Measurements from ENCODE around the gene WDFY3. TPM values are rescaled to one million over a fixed set of nuclear protein-coding genes. Genes with fewer than 3 reads are reported as not detected.
A peak's percentile ranks its signal among the peaks of the same experiment; 100 is the strongest.
"Not testable (repeated sequence)": the region's sequence is repeated elsewhere in the genome, so short reads cannot be mapped to it uniquely, and the experiment has no call there.

The WDFY3 gene
- total and polyA plus RNA-seq, 2 experiments from 2014 or later, result 7.7 to 55.9 TPM

DNA sequence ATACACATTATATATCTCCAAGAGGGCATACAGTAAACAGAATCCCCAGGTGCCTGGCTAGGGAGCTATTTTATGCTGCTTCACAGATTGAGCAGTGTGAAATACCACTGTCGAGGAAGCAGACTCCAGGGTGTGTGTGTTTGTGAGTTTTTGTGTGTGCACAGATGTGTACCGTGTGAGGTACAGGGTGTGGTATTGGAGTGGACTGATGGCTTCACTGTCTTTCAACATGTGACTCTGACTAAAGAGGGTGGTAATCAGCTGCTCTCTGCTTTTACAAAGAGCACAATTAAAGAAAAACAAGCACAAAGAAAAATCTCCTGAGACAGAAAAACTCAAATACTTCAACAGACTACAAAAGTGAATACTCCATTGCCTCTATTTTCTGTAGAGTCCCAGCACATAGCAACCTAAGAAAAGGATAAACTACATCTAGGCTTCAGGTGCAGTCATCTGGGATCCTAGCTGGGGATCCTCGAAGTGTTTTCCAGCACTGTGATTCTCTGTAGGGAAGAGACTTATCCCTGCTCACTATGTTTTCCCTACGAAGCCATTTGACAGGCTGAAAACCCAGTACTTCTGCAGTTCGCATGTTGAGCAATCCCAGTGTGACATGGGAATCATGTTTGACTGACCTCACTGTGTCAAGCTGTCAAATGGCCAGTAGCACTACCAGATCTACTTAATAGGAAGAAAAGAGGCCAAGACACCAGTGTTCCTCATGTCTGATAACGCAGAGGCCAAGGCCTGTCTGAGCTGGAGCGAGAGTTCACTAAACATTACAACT is 283.2 kb downstream of the WDFY3 start:
- peak overlapping the region; percentile 76 for H3K27ac ChIP-seq
- no peaks in the 10 kb centered on the region for H3K36me3 ChIP-seq (replicated peaks; ENCODE audit: insufficient read depth, low read depth)
- no peaks in the 10 kb centered on the region for H4K20me1 ChIP-seq (ENCODE audit: insufficient read depth, poor library complexity, severe bottlenecking)
- H3K9me3 ChIP-seq (ENCODE audit: low read depth), result no peaks in the 10 kb centered on the region
- 85% methylated on average over 7 of the region's 7 CpGs for WGBS (ENCODE audit: low lambda C conversion rate, missing lambda C conversion rate)
- H2AFZ ChIP-seq, result no peak overlapping the region
- H3K4me2 ChIP-seq, result no peak overlapping the region
- peaks cover 4% of the 10 kb centered on the region for H3K4me1 ChIP-seq (ENCODE audit: insufficient read depth)
- DNase-seq (ENCODE audit: low spot score), result no peak
- no peaks in the 10 kb centered on the region for H3K79me2 ChIP-seq
- no peak overlapping the region for H3K4me3 ChIP-seq
- no peaks in the 10 kb centered on the region for H3K27me3 ChIP-seq
- no peak for TF ChIP-seq EZH2phosphoT487 (IDR thresholded peaks at IDR 0.05; ENCODE audit: low read depth, severe bottlenecking, unreplicated experiment)
- TF ChIP-seq, protein P1, sequence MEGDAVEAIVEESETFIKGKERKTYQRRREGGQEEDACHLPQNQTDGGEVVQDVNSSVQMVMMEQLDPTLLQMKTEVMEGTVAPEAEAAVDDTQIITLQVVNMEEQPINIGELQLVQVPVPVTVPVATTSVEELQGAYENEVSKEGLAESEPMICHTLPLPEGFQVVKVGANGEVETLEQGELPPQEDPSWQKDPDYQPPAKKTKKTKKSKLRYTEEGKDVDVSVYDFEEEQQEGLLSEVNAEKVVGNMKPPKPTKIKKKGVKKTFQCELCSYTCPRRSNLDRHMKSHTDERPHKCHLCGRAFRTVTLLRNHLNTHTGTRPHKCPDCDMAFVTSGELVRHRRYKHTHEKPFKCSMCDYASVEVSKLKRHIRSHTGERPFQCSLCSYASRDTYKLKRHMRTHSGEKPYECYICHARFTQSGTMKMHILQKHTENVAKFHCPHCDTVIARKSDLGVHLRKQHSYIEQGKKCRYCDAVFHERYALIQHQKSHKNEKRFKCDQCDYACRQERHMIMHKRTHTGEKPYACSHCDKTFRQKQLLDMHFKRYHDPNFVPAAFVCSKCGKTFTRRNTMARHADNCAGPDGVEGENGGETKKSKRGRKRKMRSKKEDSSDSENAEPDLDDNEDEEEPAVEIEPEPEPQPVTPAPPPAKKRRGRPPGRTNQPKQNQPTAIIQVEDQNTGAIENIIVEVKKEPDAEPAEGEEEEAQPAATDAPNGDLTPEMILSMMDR (IDR thresholded peaks at IDR 0.05; ENCODE audit: poor library complexity), result no peak
- no peaks in the 10 kb centered on the region for H3K9me2 ChIP-seq (replicated peaks; ENCODE audit: insufficient read depth)

DNA sequence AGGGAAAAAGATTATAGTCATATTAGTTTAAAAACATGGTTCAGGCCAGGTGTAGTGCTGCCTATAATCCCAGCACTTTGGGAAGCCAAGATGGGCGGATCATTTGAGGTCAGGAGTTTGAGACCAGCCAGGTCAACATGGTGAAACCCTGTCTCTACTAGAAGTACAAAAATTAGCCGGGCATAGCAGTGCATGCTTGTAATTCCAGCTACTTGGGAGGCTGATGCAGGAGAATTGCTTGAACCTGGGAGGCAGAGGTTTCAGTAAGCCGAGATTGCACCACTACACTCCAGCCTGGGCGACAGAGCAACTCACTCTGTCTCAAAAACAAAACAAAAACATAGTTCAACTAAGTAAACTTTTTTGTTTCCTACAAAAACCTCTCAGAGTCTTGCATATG is 283.8 kb downstream of the WDFY3 start:
- 90% methylated on average over 4 of the region's 4 CpGs for WGBS (ENCODE audit: low lambda C conversion rate, missing lambda C conversion rate)
- not testable (repeated sequence) for H3K36me3 ChIP-seq (replicated peaks; ENCODE audit: insufficient read depth, low read depth); H4K20me1 ChIP-seq (ENCODE audit: insufficient read depth, poor library complexity, severe bottlenecking); H3K79me2 ChIP-seq; H3K27me3 ChIP-seq; H3K4me2 ChIP-seq; H3K4me1 ChIP-seq (ENCODE audit: insufficient read depth); DNase-seq (ENCODE audit: low spot score); H3K9me2 ChIP-seq (replicated peaks; ENCODE audit: insufficient read depth); H3K4me3 ChIP-seq; H2AFZ ChIP-seq; H3K9me3 ChIP-seq (ENCODE audit: low read depth)
- H3K27ac ChIP-seq, result peak overlapping the region; percentile 76

DNA sequence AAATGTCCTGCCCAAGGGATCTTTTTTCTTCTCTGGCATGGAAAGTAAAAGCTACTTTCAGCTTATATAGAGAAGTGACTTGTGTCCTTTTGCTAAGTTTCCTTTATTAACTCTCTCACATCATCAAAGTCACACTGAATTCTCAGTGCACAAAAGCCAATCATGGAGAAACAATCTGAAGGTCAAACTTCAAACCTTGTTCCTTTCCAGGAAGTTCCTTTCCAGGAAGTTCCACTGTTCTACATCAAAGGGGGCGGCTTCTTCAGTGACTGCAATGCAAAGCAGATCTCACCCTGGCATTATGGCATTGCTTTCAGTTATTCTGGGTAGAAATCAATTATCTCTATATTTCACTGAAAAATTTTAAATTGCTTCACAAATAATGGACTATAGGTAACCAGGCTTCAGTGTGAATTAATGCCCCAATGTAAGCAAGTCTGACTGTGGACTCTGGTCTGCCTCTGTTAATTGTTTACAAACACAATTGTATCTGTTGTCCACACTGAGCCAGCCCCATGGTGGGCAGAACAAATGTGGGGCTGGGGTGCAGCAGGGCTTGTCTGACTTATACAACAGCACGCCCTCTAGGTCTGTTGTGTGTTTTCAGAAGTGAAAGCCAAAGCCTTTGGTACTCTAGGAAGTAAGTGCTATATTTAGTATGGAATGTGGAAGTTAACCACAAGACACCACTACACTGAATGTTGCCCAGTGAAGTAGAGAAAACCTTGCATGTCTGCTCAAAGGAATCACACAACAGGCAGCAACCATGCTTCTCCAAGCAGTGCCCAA is 284.8 kb downstream of the WDFY3 start:
- Histone ChIP-seq H3K4me1 (ENCODE audit: insufficient read depth) (peaks cover 4% of the 10 kb centered on the region), H3K4me2 (peak overlapping the region; percentile 36), H3K9me2 (replicated peaks; ENCODE audit: insufficient read depth) (no peaks in the 10 kb centered on the region), H3K27me3 (no peaks in the 10 kb centered on the region), H4K20me1 (ENCODE audit: insufficient read depth, poor library complexity, severe bottlenecking) (no peaks in the 10 kb centered on the region), H3K4me3 (no peak overlapping the region), H3K27ac (peak overlapping the region; percentile 76), H3K36me3 (replicated peaks; ENCODE audit: insufficient read depth, low read depth) (no peaks in the 10 kb centered on the region), H3K79me2 (no peaks in the 10 kb centered on the region), H2AFZ (no peak overlapping the region), H3K9me3 (ENCODE audit: low read depth) (no peaks in the 10 kb centered on the region)
- TF ChIP-seq EZH2phosphoT487 (IDR thresholded peaks at IDR 0.05; ENCODE audit: low read depth, severe bottlenecking, unreplicated experiment) (no peak), EZH2 (IDR thresholded peaks at IDR 0.05; ENCODE audit: borderline replicate concordance) (no peak)
- TF ChIP-seq, protein P1 (IDR thresholded peaks at IDR 0.05; ENCODE audit: poor library complexity), result peak; percentile 18
- DNase-seq (ENCODE audit: low spot score), result peak; percentile 32
- WGBS (ENCODE audit: low lambda C conversion rate, missing lambda C conversion rate), result 76% methylated on average over 2 of the region's 2 CpGs

DNA sequence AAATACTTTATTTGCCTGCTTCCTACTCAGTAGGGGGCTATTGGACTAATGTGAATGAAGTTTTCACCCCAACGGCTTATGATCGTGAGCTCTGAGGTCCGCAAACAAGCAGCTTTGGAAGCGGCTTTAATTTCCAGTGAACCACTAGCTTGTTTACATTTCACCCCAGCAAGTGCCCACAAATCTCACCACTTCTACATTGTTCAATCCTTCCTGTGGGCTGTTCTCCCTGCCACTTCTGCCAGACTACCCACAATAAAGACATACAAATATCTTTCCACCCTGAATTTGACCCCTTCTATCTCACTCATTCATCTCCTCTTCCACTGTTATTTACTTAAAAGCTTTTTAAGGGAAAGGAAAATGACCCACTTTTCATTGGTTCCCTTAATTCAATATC is 285.5 kb downstream of the WDFY3 start:
- TF ChIP-seq EZH2 (IDR thresholded peaks at IDR 0.05; ENCODE audit: borderline replicate concordance) (no peak), EZH2phosphoT487 (IDR thresholded peaks at IDR 0.05; ENCODE audit: low read depth, severe bottlenecking, unreplicated experiment) (no peak)
- TF ChIP-seq, protein P1 (IDR thresholded peaks at IDR 0.05; ENCODE audit: poor library complexity), result no peak
- H3K27me3 ChIP-seq, result no peaks in the 10 kb centered on the region
- WGBS (ENCODE audit: low lambda C conversion rate, missing lambda C conversion rate), result 89% methylated on average over 4 of the region's 4 CpGs
- H3K4me2 ChIP-seq, result no peak overlapping the region
- H3K79me2 ChIP-seq, result no peaks in the 10 kb centered on the region
- no peak for DNase-seq (ENCODE audit: low spot score)
- no peak overlapping the region for H2AFZ ChIP-seq
- no peaks in the 10 kb centered on the region for H4K20me1 ChIP-seq (ENCODE audit: insufficient read depth, poor library complexity, severe bottlenecking)
- H3K9me2 ChIP-seq (replicated peaks; ENCODE audit: insufficient read depth), result no peaks in the 10 kb centered on the region
- H3K27ac ChIP-seq, result peak overlapping the region; percentile 76
- H3K4me3 ChIP-seq, result no peak overlapping the region
- H3K36me3 ChIP-seq (replicated peaks; ENCODE audit: insufficient read depth, low read depth), result no peaks in the 10 kb centered on the region
- no peaks in the 10 kb centered on the region for H3K9me3 ChIP-seq (ENCODE audit: low read depth)
- H3K4me1 ChIP-seq (ENCODE audit: insufficient read depth), result peaks cover 4% of the 10 kb centered on the region

Data from hepatocyte (in vitro differentiated cells).